ENCODE results near the gene KCNMA1. TPM values are rescaled to one million over a fixed set of nuclear protein-coding genes. Genes with fewer than 3 reads are reported as not detected.
A peak's percentile ranks its signal among the peaks of the same experiment; 100 is the strongest.

Gene KCNMA1
- total RNA-seq, 1 experiment from 2014 or later, result 143 TPM

- Histone ChIP-seq H3K36me3 (ENCODE audit: low read depth, low read length) (no peaks in the 10 kb centered on the region), H3K27ac (ENCODE audit: low read length) (peak overlapping the region; percentile 2), H3K27me3 (ENCODE audit: low read length) (no peaks in the 10 kb centered on the region), H3K9me2 (replicated peaks; ENCODE audit: low read length) (no peaks in the 10 kb centered on the region), H3K4me1 (ENCODE audit: insufficient read depth, low read length) (peaks cover 40% of the 10 kb centered on the region), H3K9ac (ENCODE audit: low read length) (no peak overlapping the region), H2AFZ (ENCODE audit: low read length) (peak overlapping the region; percentile 1; the same call in 1 of the 2 replicates), H3K79me2 (ENCODE audit: low read length) (peaks cover 23% of the 10 kb centered on the region), H3F3A (ENCODE audit: low read length, unreplicated experiment) (no peaks in the 10 kb centered on the region), H3K4me3 (ENCODE audit: low read length) (no peak overlapping the region), H3K9me3 (ENCODE audit: low read length) (no peaks in the 10 kb centered on the region), H4K20me1 (ENCODE audit: low read length) (no peaks in the 10 kb centered on the region), H3K4me2 (ENCODE audit: low read length) (peak overlapping the region; percentile 17)
- BruUV-seq (replicated peaks), result no TSS peak
- DNase-seq (peak; percentile 51), ATAC-seq (no peak)
- intact Hi-C loops (cut with micrococcal nuclease), result loop anchor here (1.0 to 5.0 kb wide), 6 partner anchors 121 to 334 kb away; no protein-coding TSS in a partner anchor
- CTCF ChIA-PET, result interaction anchor here (0.5 to 1.8 kb wide), 26 partner anchors 8 to 1498 kb away, joined by 3 to 36 read pairs (median 4); no protein-coding TSS in a partner anchor
- POLR2A ChIA-PET (ENCODE audit: unreplicated experiment), result interaction anchor here (0.5 to 0.6 kb wide), 2 partner anchors 236 to 591 kb away, joined by 3 to 5 read pairs; no protein-coding TSS in a partner anchor
- TF ChIP-seq EZH2 (IDR thresholded peaks at IDR 0.05; ENCODE audit: low read length, unreplicated experiment) (no peak), EZH2phosphoT487 (IDR thresholded peaks at IDR 0.05; ENCODE audit: borderline replicate concordance, low read length) (no peak), CTCF (conservative IDR thresholded peaks at IDR 0.05; ENCODE audit: low read depth, low read length) (no peak)
These were observed 3.7 kb upstream of the KCNMA1 start for GRCh38 chr10:77641344-77641743.

- Histone ChIP-seq H3K36me3 (ENCODE audit: low read depth, low read length) (no peaks in the 10 kb centered on the region), H3K9ac (ENCODE audit: low read length) (no peak overlapping the region), H3K27me3 (ENCODE audit: low read length) (no peaks in the 10 kb centered on the region), H3K9me3 (ENCODE audit: low read length) (no peaks in the 10 kb centered on the region), H3K9me2 (replicated peaks; ENCODE audit: low read length) (no peaks in the 10 kb centered on the region), H3F3A (ENCODE audit: low read length, unreplicated experiment) (no peaks in the 10 kb centered on the region), H3K4me3 (ENCODE audit: low read length) (no peak overlapping the region), H3K4me2 (ENCODE audit: low read length) (no peak overlapping the region), H3K4me1 (ENCODE audit: insufficient read depth, low read length) (peaks cover 51% of the 10 kb centered on the region), H4K20me1 (ENCODE audit: low read length) (no peaks in the 10 kb centered on the region), H3K27ac (ENCODE audit: low read length) (no peak overlapping the region), H3K79me2 (ENCODE audit: low read length) (peaks cover 35% of the 10 kb centered on the region), H2AFZ (ENCODE audit: low read length) (no peak overlapping the region)
- DNase-seq, result no peak
- no peak for ATAC-seq
- ChIA-PET POLR2A (ENCODE audit: unreplicated experiment) (no interaction called here), CTCF (interaction anchor here (0.6 to 1.8 kb wide), 4 partner anchors 126 to 466 kb away, joined by 3 to 36 read pairs (median 11); no protein-coding TSS in a partner anchor)
- TF ChIP-seq EZH2 (IDR thresholded peaks at IDR 0.05; ENCODE audit: low read length, unreplicated experiment), result no peak
- TF ChIP-seq EZH2phosphoT487 (IDR thresholded peaks at IDR 0.05; ENCODE audit: borderline replicate concordance, low read length), result no peak
- TF ChIP-seq CTCF (conservative IDR thresholded peaks at IDR 0.05; ENCODE audit: low read depth, low read length), result no peak
- intact Hi-C loops (cut with micrococcal nuclease), result loop anchor here (2.0 to 5.0 kb wide), 4 partner anchors 119 to 333 kb away; no protein-coding TSS in a partner anchor
- no TSS peak for BruUV-seq (replicated peaks)
These were observed 2.6 kb upstream of the KCNMA1 start for GRCh38 chr10:77640167-77640566.

GRCh38 chr10:77639756-77640155, 2.1 kb upstream of the KCNMA1 start:
- no peak for TF ChIP-seq EZH2 (IDR thresholded peaks at IDR 0.05; ENCODE audit: low read length, unreplicated experiment)
- TF ChIP-seq CTCF (conservative IDR thresholded peaks at IDR 0.05; ENCODE audit: low read depth, low read length), result no peak
- TF ChIP-seq EZH2phosphoT487 (IDR thresholded peaks at IDR 0.05; ENCODE audit: borderline replicate concordance, low read length), result no peak
- H3K9me2 ChIP-seq (replicated peaks; ENCODE audit: low read length), result no peaks in the 10 kb centered on the region
- no TSS peak for BruUV-seq (replicated peaks)
- H3K27ac ChIP-seq (ENCODE audit: low read length), result no peak overlapping the region
- H3K4me2 ChIP-seq (ENCODE audit: low read length), result peak overlapping the region; percentile 81
- intact Hi-C loops (cut with micrococcal nuclease), result loop anchor here (2.0 to 5.0 kb wide), 4 partner anchors 119 to 332 kb away; no protein-coding TSS in a partner anchor
- H3K9me3 ChIP-seq (ENCODE audit: low read length), result no peaks in the 10 kb centered on the region
- ChIA-PET CTCF (interaction anchor here (0.6 to 1.3 kb wide), 3 partner anchors 247 to 466 kb away, joined by 3 to 6 read pairs (median 4); no protein-coding TSS in a partner anchor), POLR2A (ENCODE audit: unreplicated experiment) (interaction anchor here (0.6 kb wide), 1 partner anchor 247 kb away, joined by 3 read pairs; no protein-coding TSS in a partner anchor)
- H2AFZ ChIP-seq (ENCODE audit: low read length), result no peak overlapping the region
- H3K9ac ChIP-seq (ENCODE audit: low read length), result no peak overlapping the region
- H4K20me1 ChIP-seq (ENCODE audit: low read length), result no peaks in the 10 kb centered on the region
- no peaks in the 10 kb centered on the region for H3K36me3 ChIP-seq (ENCODE audit: low read depth, low read length)
- peaks cover 56% of the 10 kb centered on the region for H3K4me1 ChIP-seq (ENCODE audit: insufficient read depth, low read length)
- no peaks in the 10 kb centered on the region for H3K27me3 ChIP-seq (ENCODE audit: low read length)
- peaks cover 39% of the 10 kb centered on the region for H3K79me2 ChIP-seq (ENCODE audit: low read length)
- H3K4me3 ChIP-seq (ENCODE audit: low read length), result no peak overlapping the region
- no peaks in the 10 kb centered on the region for H3F3A ChIP-seq (ENCODE audit: low read length, unreplicated experiment)
- ATAC-seq, result no peak
- DNase-seq, result no peak

Data from PC-3 (cell line).